Fibroblast of the aortic adventitia (primary cell): ENCODE data around the gene ADGRD1. TPM values are rescaled to one million over a fixed set of nuclear protein-coding genes. Genes with fewer than 3 reads are reported as not detected.
A peak's percentile ranks its signal among the peaks of the same experiment; 100 is the strongest.

Experiments used
- DNase-seq: peaks from one replicate; pipeline ENCODE4 v3.0.0-alpha.2; 2010; ENCODE audit warnings: low read depth
- H3K4me3 ChIP-seq: 2 replicates; pipeline ENCODE4 v1.5.1; 2011; ENCODE audit warnings: low read depth, mild to moderate bottlenecking, control low read depth, low read length, moderate library complexity
- CTCF ChIP-seq: IDR thresholded peaks from 2 replicates; pipeline ENCODE4 v1.5.1; 2011; ENCODE audit warnings: mild to moderate bottlenecking, low read length, control low read depth, inconsistent platforms; ENCODE audit not compliant: insufficient read depth
- total RNA-seq: library from RNA; depleted of rRNA; stranded (reverse); fragments of >200 nt; gene quantifications from 2 replicates; pipeline ENCODE4 v1.2.3, GENCODE V29; 2012; ENCODE audit warnings: low replicate concordance

ADGRD1 gene
- total RNA-seq, 1 donor = 1.2 TPM

- no peak for TF ChIP-seq CTCF
- H3K4me3 ChIP-seq = no peak overlapping the region
- peak; percentile 43 for DNase-seq
Measured at GRCh38 chr12:130925666-130926015, 28.1 kb upstream of the ADGRD1 start.

GRCh38 chr12:130929363-130929762, 24.3 kb upstream of the ADGRD1 start:
- no peak for DNase-seq
- no peak for TF ChIP-seq CTCF
- H3K4me3 ChIP-seq = no peak overlapping the region

- DNase-seq = peak; percentile 13
- no peak for TF ChIP-seq CTCF
- H3K4me3 ChIP-seq = no peak overlapping the region
Measured at GRCh38 chr12:130932061-130932930, 21.4 kb upstream of the ADGRD1 start.

GRCh38 chr12:130933269-130933995, 20.3 kb upstream of the ADGRD1 start:
- no peak for TF ChIP-seq CTCF
- H3K4me3 ChIP-seq = no peak overlapping the region
- no peak for DNase-seq

GRCh38 chr12:130934753-130935152, 19.0 kb upstream of the ADGRD1 start:
- TF ChIP-seq CTCF = no peak
- H3K4me3 ChIP-seq = no peak overlapping the region
- no peak for DNase-seq

GRCh38 chr12:130936561-130936960, 17.1 kb upstream of the ADGRD1 start:
- H3K4me3 ChIP-seq = no peak overlapping the region
- no peak for DNase-seq
- TF ChIP-seq CTCF = no peak
